ENCODE data around the gene LAYN.

Gene LAYN, protein sequence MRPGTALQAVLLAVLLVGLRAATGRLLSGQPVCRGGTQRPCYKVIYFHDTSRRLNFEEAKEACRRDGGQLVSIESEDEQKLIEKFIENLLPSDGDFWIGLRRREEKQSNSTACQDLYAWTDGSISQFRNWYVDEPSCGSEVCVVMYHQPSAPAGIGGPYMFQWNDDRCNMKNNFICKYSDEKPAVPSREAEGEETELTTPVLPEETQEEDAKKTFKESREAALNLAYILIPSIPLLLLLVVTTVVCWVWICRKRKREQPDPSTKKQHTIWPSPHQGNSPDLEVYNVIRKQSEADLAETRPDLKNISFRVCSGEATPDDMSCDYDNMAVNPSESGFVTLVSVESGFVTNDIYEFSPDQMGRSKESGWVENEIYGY

DNA sequence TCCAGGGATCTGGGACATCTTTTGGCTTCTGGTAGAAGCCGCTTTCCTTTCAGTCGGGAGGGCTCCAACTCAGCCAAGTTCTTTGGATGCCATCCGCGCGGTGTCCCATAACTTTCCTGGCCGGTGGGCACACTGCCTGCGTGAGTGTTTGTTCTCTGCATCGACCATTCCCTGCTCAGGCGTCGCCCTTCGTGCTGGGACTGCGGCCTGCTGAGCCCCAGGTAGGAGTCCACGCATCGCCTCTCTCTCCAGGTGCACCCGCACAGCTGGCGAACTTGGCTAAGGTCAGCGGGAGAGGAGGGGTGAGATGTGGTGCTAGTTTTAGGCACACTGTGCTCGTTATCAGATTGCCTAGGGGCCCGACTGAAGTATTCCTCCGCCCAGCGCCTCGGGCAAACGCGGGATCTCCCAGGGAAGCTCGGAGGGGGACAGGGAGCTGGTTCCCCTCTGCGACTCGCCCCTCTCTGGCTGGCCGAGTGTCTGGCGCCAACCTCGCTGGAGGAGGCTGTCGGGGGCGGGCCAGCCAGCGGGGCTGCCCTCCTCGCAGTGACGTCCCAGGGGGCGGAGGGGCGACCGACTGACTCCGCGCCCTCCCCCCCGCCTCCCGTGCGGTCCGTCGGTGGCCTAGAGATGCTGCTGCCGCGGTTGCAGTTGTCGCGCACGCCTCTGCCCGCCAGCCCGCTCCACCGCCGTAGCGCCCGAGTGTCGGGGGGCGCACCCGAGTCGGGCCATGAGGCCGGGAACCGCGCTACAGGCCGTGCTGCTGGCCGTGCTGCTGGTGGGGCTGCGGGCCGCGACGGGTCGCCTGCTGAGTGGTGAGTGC is at the start of gene LAYN:
Gene LAYN (plus strand): TSS at position 607 of the 823 bp plus-strand sequence. CDS start 124 bp downstream, at position 731.
- DNase-seq, result no peak

DNA sequence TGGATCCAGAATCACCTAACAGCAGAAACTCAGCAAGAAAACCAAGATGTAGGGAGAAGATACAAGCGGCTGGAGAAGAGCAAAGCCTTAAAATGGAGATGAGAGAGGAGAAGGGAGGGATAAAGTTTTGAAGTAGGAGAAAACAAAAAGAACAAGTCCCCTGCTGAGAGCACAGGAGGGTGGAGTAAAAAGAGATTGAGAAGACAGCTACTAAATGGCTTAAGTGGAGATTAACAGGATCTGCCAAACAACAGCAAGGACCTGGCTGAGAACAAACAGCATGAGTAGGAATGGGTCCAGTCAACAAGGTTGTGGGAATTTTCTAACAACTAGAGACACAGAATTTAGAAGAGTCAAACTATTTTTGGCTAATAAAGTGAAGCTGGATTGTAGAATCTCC is 46.5 kb upstream of the LAYN start:
- no peak for DNase-seq

DNA sequence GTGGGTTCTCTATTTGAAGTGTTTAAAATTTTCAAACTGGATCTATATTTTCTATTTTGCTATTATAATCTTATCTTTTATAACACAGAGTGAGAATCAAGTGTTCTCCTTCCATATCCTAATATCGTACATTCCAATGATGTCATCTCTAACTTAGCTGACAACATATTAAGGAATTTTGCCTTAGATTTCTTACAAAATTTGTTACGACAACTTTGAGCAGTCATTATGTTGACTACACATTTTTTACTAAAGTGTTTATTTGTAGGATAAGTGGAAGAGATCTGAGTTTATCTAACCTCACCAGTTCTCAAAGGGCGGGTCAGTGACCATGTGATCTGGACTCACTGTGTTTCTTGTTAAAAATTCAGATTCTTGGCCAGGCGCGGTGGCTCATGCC is 41.0 kb upstream of the LAYN start:
- no peak for DNase-seq

DNA sequence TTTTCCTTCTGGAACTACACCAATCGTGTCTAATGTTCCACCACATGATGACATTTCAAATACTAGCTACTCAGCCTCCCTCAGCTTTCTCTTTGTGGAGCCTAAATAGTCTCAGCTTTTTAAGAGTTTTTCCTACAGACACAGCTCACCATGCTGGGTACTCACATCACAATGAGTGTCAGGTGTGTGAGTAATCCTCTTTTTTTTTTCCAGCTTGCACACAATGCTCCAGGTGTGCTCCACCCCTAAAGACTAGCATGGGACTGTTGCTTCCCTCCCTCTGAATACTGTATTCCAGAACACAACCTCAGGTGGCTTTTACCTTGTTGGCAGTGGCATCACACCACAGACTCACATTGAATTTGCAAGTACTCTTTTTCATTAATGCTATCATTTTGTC is 40.0 kb upstream of the LAYN start:
- no peak for DNase-seq

DNA sequence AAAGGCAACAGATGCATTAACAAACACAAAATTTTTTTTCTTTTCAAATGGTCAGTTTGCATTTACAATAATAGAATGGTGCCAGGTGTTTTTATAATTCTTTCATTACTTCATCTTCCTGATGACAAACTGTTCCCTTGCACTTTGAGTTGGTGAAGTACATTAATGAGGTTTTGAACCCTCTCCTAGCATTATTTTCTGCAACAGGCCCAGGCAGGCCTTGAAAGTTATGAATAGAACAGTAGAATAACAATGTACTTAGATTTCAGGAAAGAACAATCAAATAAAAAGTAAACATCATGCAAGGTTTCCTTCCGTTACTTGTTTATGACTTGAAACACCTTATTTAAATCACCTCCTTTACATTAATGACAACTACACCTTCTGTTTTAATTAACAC is 37.9 kb upstream of the LAYN start:
- no peak for DNase-seq

DNA sequence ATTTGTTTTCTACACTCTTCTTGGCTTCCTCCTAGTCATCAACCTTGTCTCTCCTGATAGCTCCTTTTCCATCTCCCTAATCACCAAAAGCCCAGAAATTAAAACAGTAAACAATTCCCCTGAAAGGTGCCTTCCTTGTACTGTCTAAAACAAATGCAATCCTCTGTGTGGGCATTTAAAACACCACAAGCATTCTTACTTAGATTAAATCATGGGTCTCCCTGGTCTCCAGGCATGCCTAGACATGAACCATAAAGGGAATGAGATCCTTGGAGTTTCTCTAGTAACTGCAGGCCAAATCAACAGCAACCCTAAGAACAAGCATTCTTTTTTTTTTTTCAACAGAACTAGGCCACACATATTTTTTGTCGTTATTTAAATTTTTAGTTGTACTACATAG is 30.2 kb upstream of the LAYN start:
- no peak for DNase-seq

DNA sequence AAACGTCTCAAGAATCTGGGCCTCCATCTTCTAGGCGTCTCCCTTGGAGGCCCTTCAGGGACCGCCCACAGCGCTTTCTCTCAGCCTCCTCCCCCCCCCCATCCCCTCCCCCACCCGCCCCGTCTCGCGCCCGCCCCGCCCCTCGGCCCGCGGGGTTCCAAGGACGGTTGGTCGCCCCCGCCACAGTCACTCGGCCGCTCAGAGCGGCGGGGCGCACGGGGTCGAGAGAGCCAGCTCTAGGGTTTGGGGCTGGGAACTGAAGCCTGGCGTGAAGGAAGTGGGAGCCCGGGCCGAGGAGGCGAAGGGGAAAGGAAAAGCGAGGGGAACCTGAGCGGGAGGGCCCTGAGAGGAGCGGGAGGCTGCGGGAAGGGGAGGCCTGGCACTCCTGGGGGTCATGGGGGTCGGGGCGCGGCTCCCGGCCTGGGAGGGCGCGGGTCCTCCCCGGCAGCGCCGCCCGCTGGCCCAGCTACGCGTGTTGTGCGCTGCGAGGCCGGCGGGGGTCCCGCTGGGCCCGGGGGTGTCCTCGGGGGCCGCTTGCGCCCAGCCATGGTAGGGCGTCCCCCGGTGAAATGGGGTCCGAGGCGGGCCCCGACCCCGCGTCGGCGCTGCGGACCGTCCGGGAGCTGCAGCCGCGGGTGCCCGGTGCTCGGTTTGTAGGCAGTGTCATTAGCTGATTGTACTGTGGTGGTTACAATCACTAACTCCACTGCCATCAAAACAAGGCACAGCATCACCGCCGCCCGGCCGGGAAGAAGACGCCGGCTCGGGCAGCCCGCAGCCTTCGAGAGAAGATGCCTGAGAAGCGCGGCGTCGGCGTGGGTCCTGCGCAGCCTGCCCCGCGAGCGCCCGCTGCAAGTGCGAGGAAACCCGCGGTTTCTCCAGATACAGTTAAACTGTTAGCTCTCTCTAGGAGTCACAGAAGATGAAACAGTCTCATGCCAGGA is 28.0 kb upstream of the LAYN start, which contains the start of gene BTG4:
Gene BTG4 (minus strand): TSS at position 91 of the 944 bp plus-strand sequence. CDS start 13,610 bp downstream, outside the sequence.
- DNase-seq, result no peak

DNA sequence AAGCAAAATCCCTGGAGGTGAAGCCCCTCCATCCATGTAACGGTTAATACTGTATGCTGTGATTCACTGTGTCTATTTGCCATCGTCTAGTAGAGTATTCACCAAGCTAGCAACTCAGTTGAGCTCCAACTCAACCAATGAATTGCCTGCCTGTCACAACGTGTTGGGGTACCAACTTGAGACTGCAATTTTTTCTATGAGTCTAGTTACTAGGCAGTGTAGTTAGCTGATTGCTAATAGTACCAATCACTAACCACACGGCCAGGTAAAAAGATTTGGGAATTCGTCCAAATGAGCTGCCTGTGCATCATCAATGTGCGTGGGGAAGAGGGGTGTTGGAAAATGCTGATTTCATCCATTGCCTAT is 27.3 kb upstream of the LAYN start:
- no peak for DNase-seq

DNA sequence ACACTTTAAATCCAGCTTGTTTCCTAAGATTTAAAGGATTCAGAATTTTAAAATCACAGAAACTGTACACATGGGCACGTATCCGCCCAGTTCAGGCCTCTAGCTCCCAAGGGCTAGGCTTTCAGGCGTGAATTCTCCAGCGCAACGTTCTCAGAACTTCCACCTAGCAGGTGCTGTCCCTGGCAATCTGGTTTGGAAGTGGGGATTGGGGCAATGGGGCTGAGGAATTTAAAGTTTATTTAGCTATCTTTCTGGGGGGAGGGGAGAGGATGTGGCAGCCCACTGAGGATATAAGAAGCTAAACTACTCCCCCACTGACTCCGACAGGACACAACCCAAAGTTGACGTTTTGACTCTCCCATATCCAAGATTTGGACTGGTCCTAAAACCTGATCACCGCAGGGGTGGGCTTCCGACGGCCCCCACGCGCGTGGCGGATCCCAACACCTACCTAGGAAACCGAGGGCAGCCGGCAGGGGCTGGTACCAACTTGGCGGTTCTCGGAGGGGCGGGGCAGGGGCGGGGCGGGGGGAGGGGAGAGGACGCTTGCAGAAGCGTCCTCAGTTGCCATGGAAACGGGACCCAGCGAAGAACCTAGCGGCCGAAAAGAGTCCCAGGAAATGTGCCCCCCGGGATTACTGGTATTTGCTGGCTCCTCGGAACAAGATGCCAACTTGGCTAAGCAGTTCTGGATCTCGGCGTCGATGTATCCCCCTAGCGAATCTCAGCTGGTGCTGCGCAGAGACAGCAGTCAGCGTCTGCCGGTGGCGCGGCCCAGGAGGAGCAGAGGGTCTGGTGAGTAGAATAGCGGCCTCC is 26.1 kb upstream of the LAYN start, which contains the start of gene HOATZ:
Gene HOATZ (plus strand): TSS at position 563 of the 816 bp plus-strand sequence. CDS start 7 bp downstream, at position 570.
- no peak for DNase-seq

DNA sequence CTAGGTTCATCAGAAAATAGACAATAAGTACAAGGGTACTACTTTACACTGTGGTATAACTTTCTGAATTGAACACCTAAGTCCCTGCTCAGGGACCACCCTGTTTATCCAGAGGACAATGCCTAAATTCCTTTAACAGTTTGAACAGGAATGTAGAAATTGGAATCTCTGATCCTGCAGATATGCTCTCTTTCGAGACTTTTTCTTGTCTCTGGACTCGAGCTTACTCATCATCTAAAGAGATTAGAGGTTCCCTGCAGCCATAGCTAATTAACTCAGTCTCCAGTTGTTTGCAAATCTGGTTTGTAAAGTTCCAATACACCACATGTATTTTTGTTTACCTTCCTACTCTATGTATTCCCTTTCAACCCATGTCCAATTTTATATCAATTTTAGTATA is 24.9 kb upstream of the LAYN start:
- DNase-seq, result no peak

DNA sequence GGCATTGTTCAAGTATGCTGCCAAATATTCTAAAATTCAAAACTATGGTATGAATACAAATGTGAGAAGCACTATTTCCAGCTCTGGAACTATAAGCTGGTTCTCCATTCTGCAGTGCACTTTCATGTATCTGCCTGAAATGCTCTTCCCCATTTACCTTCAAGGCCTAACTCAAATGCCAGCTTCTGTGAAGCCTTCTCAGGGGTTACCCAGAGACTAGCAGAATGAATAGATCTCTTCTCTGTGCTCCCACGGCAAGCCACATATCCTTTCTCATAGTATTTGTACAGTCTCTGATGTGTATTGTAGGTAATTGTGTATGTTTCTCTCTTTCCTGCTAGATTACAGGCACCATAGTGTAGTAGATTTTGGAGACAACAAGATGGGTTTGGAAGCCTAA is 21.9 kb upstream of the LAYN start:
- DNase-seq, result no peak

DNA sequence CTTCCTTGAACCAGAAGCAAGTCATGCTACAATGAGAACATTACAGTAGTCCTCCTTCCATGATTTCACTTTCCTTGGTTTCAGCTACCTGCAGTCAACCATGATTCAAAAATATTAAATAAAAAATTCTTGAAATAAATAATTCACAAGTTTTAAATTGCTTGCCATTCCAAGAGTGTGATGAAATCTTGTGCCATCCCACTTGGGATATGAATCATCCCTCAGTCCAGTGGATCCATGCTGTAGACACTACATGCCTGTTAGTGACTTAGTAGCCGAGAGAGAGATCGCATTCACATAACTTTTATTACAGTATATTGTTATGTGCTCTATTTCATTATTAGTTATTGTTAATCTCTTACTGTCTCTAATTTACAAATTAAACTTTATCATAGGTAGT is 20.0 kb upstream of the LAYN start:
- DNase-seq, result no peak

DNA sequence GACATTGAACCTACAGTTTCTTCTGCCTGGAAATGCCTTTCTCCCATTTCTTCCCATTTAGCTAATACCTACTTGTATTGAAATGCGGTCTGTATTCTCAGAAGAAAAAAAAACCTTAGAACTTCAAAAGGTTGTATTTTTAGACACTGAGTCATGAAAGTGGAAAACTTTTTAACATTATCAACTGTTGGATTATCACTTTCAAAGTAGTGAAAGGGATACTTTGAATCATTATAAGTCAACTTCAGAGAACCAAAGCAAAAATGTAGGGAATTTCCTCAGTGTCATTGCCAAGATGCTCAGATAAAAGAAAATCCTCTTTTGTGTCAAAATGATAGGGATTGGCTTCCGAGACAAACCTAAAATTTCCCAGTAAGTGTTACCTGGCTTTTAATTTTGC is 19.4 kb upstream of the LAYN start:
- no peak for DNase-seq

DNA sequence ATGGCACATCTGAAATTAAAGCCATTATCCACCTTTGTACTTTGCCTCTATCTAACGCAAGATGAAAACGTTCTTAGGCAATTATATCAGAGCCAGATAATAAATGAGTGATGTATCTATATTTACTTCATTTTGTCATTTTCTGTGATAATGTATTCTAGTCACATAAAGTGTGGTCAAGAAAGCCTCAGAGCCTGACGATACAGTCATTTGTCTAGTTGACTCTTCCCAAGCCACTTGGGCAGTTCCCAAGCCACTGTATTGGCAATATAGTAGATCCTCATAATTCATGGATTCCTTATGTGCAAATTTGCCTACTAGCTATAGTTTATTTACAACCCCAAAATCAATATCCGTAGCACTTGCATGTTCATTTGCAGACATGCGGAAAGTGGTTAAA is 18.1 kb upstream of the LAYN start:
- no peak for DNase-seq

DNA sequence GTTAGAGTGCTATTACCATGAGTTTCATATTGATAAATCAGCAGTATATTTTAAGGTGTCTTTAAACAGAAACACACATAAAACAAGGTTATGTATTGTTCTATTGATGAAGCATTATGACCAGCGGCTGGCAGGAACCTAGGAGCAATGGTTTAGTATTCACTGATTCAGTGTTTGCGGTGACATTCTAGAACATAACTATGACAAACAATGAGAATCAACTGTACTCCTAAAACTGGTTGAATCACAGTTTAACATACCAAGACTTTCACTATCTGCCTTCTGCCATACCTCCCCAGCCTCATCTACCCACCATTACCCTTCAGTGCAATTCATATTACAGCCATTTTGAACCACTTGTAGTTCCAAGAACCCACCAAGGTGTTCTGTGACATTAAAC is 17.2 kb upstream of the LAYN start:
- DNase-seq, result no peak

DNA sequence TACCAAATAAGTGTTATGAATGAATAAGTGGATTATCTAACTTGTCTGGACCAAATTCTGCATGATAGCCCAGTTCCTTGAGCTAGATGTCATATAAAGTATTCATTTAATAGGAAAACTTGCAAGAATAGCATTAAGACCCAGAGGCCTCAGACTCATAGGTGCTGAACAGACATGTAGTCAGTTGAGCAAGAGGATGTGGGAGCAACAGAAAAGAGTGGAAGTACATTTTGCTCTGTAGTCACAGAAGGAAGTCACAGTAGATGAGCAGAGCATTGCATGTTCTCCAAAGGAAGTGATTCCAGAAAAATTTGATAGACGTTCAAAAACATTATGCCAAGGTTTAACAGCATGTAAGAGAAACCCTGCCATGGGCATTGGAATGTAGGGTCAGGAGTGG is 16.5 kb upstream of the LAYN start:
- no peak for DNase-seq

DNA sequence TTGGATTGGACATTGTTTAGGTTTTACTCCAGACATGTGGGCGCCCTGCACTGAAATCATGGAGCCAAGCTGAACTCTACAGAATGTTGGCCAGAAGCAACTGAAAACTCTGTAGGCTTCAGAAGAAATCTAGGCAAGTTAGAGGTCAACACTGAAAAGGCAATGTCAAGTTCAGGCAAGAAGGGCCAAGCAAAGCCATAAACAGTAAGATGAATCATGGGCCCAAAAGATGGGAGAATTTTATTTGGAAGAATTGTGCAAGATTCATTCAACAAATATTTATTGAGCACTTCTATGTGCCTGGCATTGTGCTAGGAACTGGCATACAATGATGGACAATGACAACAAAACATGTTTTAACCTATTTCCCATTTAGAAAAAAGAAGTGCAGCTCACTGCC is 15.1 kb upstream of the LAYN start:
- DNase-seq, result no peak

DNA sequence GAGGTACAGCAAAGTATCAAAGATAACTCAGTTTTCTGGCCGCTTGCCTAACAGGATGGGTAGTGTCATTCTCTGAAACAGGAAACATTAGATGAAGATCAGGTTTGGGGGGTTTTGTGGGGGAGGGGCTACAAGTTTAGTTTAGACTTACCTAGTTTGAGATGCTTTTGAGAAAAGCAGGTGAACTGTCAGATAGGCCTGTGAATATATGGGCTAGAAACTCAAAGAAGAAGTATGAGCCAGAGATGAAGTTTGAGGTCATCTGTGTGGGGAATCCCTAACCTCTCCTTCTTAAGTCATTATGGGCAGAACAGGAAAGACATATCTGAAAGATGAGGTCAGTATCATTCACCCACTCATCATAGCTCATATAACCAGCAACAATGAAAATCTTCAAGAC is 14.0 kb upstream of the LAYN start:
- DNase-seq, result no peak

DNA sequence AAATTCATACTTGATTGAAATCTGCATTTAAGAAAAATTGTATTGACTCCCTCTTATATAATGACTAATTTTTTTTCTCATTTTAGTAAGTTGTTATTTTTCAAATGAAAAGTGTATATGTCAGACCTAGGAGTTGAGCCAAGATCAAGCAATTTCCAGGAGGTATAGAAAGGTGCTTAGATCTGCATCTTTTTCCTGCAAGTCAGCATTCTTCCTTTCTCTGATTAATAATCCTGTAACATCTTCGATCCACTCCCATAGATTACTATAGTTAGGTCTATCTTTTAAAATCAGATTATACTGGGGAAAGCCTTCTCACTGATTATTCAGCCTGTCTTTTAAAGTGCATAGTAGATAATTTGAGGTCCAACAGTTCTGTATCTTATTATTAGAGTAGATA is 13.2 kb upstream of the LAYN start:
- no peak for DNase-seq

DNA sequence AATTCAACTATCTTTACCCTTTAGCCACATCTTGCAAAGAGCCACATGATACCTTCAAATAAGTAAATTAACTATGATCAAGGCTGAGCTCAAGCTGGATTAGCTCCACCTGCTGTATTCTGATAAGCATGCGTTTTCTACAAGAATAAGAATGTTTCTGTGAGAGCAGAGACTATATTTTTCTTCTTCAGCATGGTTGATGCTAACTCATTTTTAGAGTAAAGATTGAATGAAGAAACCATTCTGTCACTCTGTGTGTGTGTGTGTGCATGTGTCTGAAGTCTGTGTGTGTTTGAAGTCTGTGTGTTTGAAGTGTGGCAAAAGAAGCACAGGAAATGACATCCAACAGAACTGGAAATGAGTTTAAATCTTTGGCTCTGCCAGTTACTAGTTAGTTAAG is 12.0 kb upstream of the LAYN start:
- DNase-seq, result no peak

DNA sequence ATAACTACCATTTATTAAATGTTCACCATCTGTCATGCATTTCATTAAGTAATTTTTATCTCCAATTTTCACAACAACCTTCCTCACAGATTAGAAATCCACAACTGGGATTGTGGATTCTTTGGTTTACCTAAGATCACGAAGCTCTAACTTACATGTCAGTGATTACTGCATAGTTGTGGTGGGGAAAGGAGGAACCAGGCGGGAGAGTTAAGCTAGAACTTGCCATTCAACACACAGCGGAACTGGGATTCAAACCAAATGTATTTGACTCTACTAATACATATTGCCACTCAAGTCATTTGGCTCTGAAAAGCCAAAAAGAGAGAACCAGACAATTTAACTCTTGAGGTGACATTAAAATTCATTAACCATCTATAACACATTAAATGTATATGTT is 10.4 kb upstream of the LAYN start:
- no peak for DNase-seq

DNA sequence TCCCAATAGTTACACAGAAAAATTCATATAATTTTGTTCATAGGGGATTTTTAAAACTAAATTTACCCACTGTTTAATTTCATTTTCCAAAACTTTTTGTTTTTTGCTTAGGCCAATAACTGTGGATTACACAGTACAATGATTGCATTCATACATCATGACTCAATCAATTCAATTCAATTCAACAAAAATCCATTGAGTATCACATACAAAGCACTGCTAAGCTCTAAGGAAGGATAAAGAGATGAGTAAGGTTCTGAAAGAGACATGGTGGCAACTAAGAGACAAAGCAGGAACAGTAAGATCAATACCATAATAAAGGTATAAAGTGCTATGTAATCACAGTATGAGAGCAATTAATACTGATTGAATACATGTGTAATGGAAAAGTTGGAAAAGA is 9.4 kb upstream of the LAYN start:
- DNase-seq, result no peak

All from NCI-H524 treated with DMSO at 0.1 percent for 48 hours (cell line).